GM23338 (cell line): Measurements from ENCODE around the gene SMCR8. TPM values are rescaled to one million over a fixed set of nuclear protein-coding genes. Genes with fewer than 3 reads are reported as not detected.

Experiments
- ATAC-seq: fragments of 200-7000 bp; cut with Tn5 transposase; 3 replicates; pipeline ENCODE4 v1.9.1; 2020
- DNase-seq: peaks from one replicate; pipeline ENCODE4 v3.0.0-alpha.2; 2015; ENCODE audit warnings: low spot score
- H2AFZ ChIP-seq: fragments of 200-600 bp; sonication (generic); 2 replicates; pipeline ENCODE4 v1.8.0; 2016; ENCODE audit warnings: antibody characterized with exemption, mild to moderate bottlenecking, moderate library complexity
- H3F3A ChIP-seq: fragments of 200-600 bp; sonication (generic); replicated peaks from 2 replicates; pipeline ENCODE4 v1.8.0; 2017; ENCODE audit warnings: antibody characterized with exemption, mixed run types, low read depth
- H3K27ac ChIP-seq: fragments of 200-600 bp; sonication (generic); 2 replicates; pipeline ENCODE4 v1.6.1; 2016; ENCODE audit warnings: low read depth
- H3K27me3 ChIP-seq: fragments of 200-600 bp; sonication (generic); 2 replicates; pipeline ENCODE4 v1.8.0; 2016; ENCODE audit warnings: mild to moderate bottlenecking, mixed run types, moderate library complexity; ENCODE audit not compliant: insufficient read depth
- H3K36me3 ChIP-seq: fragments of 200-600 bp; sonication (generic); 2 replicates; pipeline ENCODE4 v1.8.0; 2016; ENCODE audit warnings: mild to moderate bottlenecking; ENCODE audit not compliant: insufficient read depth
- H3K4me1 ChIP-seq: fragments of 200-600 bp; sonication (generic); 2 replicates; pipeline ENCODE4 v1.8.0; 2016; ENCODE audit warnings: mild to moderate bottlenecking, moderate library complexity; ENCODE audit not compliant: insufficient read depth
- H3K4me2 ChIP-seq: fragments of 200-600 bp; sonication (generic); 2 replicates; pipeline ENCODE4 v1.7.1; 2017; ENCODE audit warnings: mixed run types
- H3K4me3 ChIP-seq: fragments of 200-600 bp; sonication (generic); 2 replicates; pipeline ENCODE4 v1.6.1; 2016; ENCODE audit warnings: mixed run types
- H3K79me2 ChIP-seq: fragments of 200-600 bp; sonication (generic); replicated peaks from 2 replicates; pipeline ENCODE4 v1.8.0; 2017; ENCODE audit warnings: mild to moderate bottlenecking; ENCODE audit not compliant: insufficient read depth
- H3K9me2 ChIP-seq: fragments of 200-600 bp; sonication (generic); 2 replicates; pipeline ENCODE4 v1.8.0; 2017; ENCODE audit not compliant: insufficient read depth
- H4K20me1 ChIP-seq: fragments of 200-600 bp; sonication (generic); replicated peaks from 2 replicates; pipeline ENCODE4 v1.8.0; 2017; ENCODE audit warnings: mild to moderate bottlenecking; ENCODE audit not compliant: insufficient read depth
- H3K27ac Mint-ChIP-seq: 2 replicates; pipeline ENCODE4 v1.8.0; 2020; ENCODE audit warnings: inconsistent platforms, mild to moderate bottlenecking, moderate library complexity, mixed read lengths
- H3K27me3 Mint-ChIP-seq: 3 replicates; pipeline ENCODE4 v1.8.0; 2022; ENCODE audit warnings: low read depth, mild to moderate bottlenecking, moderate library complexity, mixed read lengths, inconsistent platforms; ENCODE audit not compliant: insufficient read depth, poor library complexity
- H3K36me3 Mint-ChIP-seq: 3 replicates; pipeline ENCODE4 v1.8.0; 2021; ENCODE audit warnings: low read depth, mild to moderate bottlenecking, inconsistent platforms, moderate library complexity, mixed read lengths
- H3K4me1 Mint-ChIP-seq: 3 replicates; pipeline ENCODE4 v1.8.0; 2020; ENCODE audit warnings: mild to moderate bottlenecking, inconsistent platforms, mixed read lengths
- H3K4me3 Mint-ChIP-seq: 3 replicates; pipeline ENCODE4 v1.8.0; 2021; ENCODE audit warnings: moderate library complexity, mild to moderate bottlenecking, inconsistent platforms, mixed read lengths
- H3K9me3 Mint-ChIP-seq: 3 replicates; pipeline ENCODE4 v1.8.0; 2020; ENCODE audit warnings: moderate library complexity, mild to moderate bottlenecking, inconsistent platforms, mixed read lengths
- CREB1 ChIP-seq: fragments of 250-450 bp; sonication (Bioruptor Pico); IDR thresholded peaks from 2 replicates; pipeline ENCODE4 v1.5.0; 2020; ENCODE audit warnings: low read depth, mild to moderate bottlenecking, moderate library complexity
- EZH2 ChIP-seq: fragments of 200-600 bp; sonication (generic); IDR thresholded peaks from one replicate; pipeline ENCODE4 v1.8.0; 2017; ENCODE audit warnings: antibody characterized with exemption, mild to moderate bottlenecking, low read depth; ENCODE audit not compliant: unreplicated experiment
- EZH2phosphoT487 ChIP-seq: fragments of 200-600 bp; sonication (generic); IDR thresholded peaks from one replicate; pipeline ENCODE4 v1.8.1; 2018; ENCODE audit warnings: antibody characterized with exemption; ENCODE audit not compliant: unreplicated experiment
- JUNB ChIP-seq: IDR thresholded peaks from one replicate; pipeline ENCODE4 v1.6.1; 2016; ENCODE audit warnings: antibody characterized with exemption; ENCODE audit not compliant: unreplicated experiment
- NANOG ChIP-seq: IDR thresholded peaks from 2 replicates; pipeline ENCODE4 v1.6.1; 2016; ENCODE audit warnings: antibody characterized with exemption, borderline replicate concordance
- POLR2AphosphoS5 ChIP-seq: IDR thresholded peaks from 2 replicates; pipeline ENCODE4 v1.6.1; 2016; ENCODE audit warnings: antibody characterized with exemption, low read depth
- STAT1 ChIP-seq: IDR thresholded peaks from one replicate; pipeline ENCODE4 v1.6.1; 2016; ENCODE audit warnings: antibody characterized with exemption; ENCODE audit not compliant: unreplicated experiment
- ZNF114 ChIP-seq: fragments of 250-450 bp; sonication (Bioruptor Pico); IDR thresholded peaks from 2 replicates; pipeline ENCODE4 v1.5.0; 2020; ENCODE audit warnings: mild to moderate bottlenecking, moderate library complexity
- ZNF331 ChIP-seq: fragments of 250-450 bp; sonication (Bioruptor Pico); IDR thresholded peaks from 2 replicates; pipeline ENCODE4 v1.5.0; 2020; ENCODE audit warnings: low read depth, mild to moderate bottlenecking, moderate library complexity
- polyA plus RNA-seq: library from polyadenylated mRNA; unstranded; fragments of >200 nt; fragmentation: Nextera tagmentation; extraction: Ambion mirVana; gene quantifications from 2 replicates; pipeline ENCODE4 v1.2.1, GENCODE V29; 2016
- total RNA-seq: library from RNA; depleted of rRNA; stranded (reverse); fragments of >200 nt; shearing (Covaris generic); gene quantifications from 2 replicates; pipeline ENCODE4 v1.2.3, GENCODE V29; 2014
- TF ChIP-seq, protein P1 (sequence below): fragments of 250-450 bp; sonication (Bioruptor Pico); IDR thresholded peaks from 2 replicates; pipeline ENCODE4 v1.5.0; 2020; ENCODE audit warnings: mild to moderate bottlenecking, moderate library complexity
- TF ChIP-seq, protein P2 (sequence below): IDR thresholded peaks from one replicate; pipeline ENCODE4 v1.6.1; 2018; ENCODE audit warnings: antibody characterized with exemption; ENCODE audit not compliant: unreplicated experiment
- TF ChIP-seq, protein P3 (sequence below), 2 experiments: fragments of 200-600 bp in 1 of 2; sonication (generic) in 1 of 2; conservative IDR thresholded peaks; 2 replicates each; pipeline versions ENCODE4 v1.5.1 to v1.6.1; 2016 to 2017; ENCODE audit warnings: antibody characterized with exemption in 2 of 2, low read depth in 2 of 2, mild to moderate bottlenecking in 2 of 2, moderate library complexity in 1 of 2
- TF ChIP-seq, protein P4 (sequence below): IDR thresholded peaks from 2 replicates; pipeline ENCODE4 v1.6.1; 2016; ENCODE audit warnings: antibody characterized with exemption

The SMCR8 gene
- total and polyA plus RNA-seq, 2 experiments from 2014 or later = 1.5 to 20.1 TPM

DNA sequence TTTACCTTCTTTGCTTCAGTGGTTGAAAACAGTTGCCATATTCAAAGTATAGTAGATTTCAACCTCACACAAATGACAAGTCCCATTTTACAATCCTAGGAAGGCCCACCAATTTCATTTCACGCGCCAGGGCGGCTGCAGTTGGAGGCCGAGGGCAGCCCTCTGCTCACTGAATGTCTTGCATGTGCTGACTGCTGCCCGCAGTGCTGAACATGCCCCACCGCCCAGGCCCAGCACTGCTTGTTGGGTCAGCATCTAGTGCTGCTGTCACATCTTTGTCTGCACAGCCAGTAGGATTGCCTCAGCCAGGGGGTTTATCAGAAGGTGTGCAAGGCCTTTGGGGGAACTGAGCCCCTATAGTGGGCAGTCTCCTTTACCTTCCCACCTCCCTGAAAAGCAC is 11.5 kb downstream of the SMCR8 start (continued):
- TF ChIP-seq, protein P1, sequence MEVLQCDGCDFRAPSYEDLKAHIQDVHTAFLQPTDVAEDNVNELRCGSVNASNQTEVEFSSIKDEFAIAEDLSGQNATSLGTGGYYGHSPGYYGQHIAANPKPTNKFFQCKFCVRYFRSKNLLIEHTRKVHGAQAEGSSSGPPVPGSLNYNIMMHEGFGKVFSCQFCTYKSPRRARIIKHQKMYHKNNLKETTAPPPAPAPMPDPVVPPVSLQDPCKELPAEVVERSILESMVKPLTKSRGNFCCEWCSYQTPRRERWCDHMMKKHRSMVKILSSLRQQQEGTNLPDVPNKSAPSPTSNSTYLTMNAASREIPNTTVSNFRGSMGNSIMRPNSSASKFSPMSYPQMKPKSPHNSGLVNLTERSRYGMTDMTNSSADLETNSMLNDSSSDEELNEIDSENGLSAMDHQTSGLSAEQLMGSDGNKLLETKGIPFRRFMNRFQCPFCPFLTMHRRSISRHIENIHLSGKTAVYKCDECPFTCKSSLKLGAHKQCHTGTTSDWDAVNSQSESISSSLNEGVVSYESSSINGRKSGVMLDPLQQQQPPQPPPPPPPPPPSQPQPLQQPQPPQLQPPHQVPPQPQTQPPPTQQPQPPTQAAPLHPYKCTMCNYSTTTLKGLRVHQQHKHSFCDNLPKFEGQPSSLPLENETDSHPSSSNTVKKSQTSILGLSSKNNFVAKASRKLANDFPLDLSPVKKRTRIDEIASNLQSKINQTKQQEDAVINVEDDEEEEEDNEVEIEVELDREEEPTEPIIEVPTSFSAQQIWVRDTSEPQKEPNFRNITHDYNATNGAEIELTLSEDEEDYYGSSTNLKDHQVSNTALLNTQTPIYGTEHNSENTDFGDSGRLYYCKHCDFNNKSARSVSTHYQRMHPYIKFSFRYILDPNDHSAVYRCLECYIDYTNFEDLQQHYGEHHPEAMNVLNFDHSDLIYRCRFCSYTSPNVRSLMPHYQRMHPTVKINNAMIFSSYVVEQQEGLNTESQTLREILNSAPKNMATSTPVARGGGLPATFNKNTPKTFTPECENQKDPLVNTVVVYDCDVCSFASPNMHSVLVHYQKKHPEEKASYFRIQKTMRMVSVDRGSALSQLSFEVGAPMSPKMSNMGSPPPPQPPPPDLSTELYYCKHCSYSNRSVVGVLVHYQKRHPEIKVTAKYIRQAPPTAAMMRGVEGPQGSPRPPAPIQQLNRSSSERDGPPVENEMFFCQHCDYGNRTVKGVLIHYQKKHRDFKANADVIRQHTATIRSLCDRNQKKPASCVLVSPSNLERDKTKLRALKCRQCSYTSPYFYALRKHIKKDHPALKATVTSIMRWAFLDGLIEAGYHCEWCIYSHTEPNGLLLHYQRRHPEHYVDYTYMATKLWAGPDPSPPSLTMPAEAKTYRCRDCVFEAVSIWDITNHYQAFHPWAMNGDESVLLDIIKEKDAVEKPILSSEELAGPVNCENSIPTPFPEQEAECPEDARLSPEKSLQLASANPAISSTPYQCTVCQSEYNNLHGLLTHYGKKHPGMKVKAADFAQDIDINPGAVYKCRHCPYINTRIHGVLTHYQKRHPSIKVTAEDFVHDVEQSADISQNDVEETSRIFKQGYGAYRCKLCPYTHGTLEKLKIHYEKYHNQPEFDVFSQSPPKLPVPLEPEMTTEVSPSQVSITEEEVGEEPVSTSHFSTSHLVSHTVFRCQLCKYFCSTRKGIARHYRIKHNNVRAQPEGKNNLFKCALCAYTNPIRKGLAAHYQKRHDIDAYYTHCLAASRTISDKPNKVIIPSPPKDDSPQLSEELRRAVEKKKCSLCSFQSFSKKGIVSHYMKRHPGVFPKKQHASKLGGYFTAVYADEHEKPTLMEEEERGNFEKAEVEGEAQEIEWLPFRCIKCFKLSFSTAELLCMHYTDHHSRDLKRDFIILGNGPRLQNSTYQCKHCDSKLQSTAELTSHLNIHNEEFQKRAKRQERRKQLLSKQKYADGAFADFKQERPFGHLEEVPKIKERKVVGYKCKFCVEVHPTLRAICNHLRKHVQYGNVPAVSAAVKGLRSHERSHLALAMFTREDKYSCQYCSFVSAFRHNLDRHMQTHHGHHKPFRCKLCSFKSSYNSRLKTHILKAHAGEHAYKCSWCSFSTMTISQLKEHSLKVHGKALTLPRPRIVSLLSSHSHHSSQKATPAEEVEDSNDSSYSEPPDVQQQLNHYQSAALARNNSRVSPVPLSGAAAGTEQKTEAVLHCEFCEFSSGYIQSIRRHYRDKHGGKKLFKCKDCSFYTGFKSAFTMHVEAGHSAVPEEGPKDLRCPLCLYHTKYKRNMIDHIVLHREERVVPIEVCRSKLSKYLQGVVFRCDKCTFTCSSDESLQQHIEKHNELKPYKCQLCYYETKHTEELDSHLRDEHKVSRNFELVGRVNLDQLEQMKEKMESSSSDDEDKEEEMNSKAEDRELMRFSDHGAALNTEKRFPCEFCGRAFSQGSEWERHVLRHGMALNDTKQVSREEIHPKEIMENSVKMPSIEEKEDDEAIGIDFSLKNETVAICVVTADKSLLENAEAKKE (CRISPR knock-in tag) = no peak
- TF ChIP-seq JUNB (no peak), ZNF114 (CRISPR knock-in tag) (no peak)

DNA sequence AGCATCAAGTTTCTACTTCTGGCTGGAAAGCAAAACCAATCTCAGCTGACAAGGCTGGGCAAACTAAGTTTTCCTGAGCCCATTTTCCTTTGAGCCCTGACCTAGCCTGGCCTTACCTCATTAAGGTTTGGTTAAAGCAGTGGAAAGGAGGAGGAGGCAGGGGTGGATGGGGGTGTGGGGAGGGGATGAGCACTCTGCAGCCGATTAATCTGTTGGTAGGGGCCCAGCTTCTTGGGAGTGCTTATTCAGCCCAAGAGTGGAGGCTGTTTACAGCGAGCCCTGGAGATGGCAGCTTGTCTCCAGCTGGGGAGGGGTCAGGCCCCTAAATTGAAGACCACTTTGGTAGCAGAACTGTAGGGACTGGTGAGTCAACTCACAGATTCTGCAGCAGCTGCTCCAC is 12.0 kb downstream of the SMCR8 start:
- no peaks in the 10 kb centered on the region for H3K27me3 ChIP-seq
- Mint-ChIP-seq H3K36me3 (peaks cover 63% of the 10 kb centered on the region), H3K4me3 (no peak overlapping the region), H3K27ac (no peak overlapping the region), H3K27me3 (peaks cover 8% of the 10 kb centered on the region), H3K4me1 (no peaks in the 10 kb centered on the region), H3K9me3 (peaks cover 3% of the 10 kb centered on the region)
- H3K27ac ChIP-seq = no peak overlapping the region
- no peak overlapping the region for H2AFZ ChIP-seq
- no peak overlapping the region for H3K4me2 ChIP-seq
- H4K20me1 ChIP-seq = peaks cover under 1% of the 10 kb centered on the region; the same call in 1 of the 2 replicates
- H3K4me3 ChIP-seq = no peak overlapping the region
- no peaks in the 10 kb centered on the region; the same call in 1 of the 2 replicates for H3K36me3 ChIP-seq
- H3F3A ChIP-seq = no peaks in the 10 kb centered on the region; the same call in 1 of the 2 replicates
- no peaks in the 10 kb centered on the region for H3K4me1 ChIP-seq
- no peak for ATAC-seq
- no peak for DNase-seq
- H3K9me2 ChIP-seq = no peaks in the 10 kb centered on the region
- no peaks in the 10 kb centered on the region; the same call in 1 of the 2 replicates for H3K79me2 ChIP-seq
- no peak for TF ChIP-seq EZH2phosphoT487
- TF ChIP-seq POLR2AphosphoS5 = no peak
- TF ChIP-seq EZH2 = no peak
- no peak for TF ChIP-seq JUNB
- no peak for TF ChIP-seq STAT1
- no peak for TF ChIP-seq CREB1 (CRISPR knock-in tag)
- TF ChIP-seq, protein P2, sequence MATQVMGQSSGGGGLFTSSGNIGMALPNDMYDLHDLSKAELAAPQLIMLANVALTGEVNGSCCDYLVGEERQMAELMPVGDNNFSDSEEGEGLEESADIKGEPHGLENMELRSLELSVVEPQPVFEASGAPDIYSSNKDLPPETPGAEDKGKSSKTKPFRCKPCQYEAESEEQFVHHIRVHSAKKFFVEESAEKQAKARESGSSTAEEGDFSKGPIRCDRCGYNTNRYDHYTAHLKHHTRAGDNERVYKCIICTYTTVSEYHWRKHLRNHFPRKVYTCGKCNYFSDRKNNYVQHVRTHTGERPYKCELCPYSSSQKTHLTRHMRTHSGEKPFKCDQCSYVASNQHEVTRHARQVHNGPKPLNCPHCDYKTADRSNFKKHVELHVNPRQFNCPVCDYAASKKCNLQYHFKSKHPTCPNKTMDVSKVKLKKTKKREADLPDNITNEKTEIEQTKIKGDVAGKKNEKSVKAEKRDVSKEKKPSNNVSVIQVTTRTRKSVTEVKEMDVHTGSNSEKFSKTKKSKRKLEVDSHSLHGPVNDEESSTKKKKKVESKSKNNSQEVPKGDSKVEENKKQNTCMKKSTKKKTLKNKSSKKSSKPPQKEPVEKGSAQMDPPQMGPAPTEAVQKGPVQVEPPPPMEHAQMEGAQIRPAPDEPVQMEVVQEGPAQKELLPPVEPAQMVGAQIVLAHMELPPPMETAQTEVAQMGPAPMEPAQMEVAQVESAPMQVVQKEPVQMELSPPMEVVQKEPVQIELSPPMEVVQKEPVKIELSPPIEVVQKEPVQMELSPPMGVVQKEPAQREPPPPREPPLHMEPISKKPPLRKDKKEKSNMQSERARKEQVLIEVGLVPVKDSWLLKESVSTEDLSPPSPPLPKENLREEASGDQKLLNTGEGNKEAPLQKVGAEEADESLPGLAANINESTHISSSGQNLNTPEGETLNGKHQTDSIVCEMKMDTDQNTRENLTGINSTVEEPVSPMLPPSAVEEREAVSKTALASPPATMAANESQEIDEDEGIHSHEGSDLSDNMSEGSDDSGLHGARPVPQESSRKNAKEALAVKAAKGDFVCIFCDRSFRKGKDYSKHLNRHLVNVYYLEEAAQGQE = no peak
- no peak for TF ChIP-seq NANOG
- TF ChIP-seq, protein P3, sequence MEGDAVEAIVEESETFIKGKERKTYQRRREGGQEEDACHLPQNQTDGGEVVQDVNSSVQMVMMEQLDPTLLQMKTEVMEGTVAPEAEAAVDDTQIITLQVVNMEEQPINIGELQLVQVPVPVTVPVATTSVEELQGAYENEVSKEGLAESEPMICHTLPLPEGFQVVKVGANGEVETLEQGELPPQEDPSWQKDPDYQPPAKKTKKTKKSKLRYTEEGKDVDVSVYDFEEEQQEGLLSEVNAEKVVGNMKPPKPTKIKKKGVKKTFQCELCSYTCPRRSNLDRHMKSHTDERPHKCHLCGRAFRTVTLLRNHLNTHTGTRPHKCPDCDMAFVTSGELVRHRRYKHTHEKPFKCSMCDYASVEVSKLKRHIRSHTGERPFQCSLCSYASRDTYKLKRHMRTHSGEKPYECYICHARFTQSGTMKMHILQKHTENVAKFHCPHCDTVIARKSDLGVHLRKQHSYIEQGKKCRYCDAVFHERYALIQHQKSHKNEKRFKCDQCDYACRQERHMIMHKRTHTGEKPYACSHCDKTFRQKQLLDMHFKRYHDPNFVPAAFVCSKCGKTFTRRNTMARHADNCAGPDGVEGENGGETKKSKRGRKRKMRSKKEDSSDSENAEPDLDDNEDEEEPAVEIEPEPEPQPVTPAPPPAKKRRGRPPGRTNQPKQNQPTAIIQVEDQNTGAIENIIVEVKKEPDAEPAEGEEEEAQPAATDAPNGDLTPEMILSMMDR (conservative IDR thresholded peaks at IDR 0.05; ENCODE audit: low read depth in 2 of 2) = no peak
- no peak for TF ChIP-seq ZNF331 (CRISPR knock-in tag)
- TF ChIP-seq, protein P4, sequence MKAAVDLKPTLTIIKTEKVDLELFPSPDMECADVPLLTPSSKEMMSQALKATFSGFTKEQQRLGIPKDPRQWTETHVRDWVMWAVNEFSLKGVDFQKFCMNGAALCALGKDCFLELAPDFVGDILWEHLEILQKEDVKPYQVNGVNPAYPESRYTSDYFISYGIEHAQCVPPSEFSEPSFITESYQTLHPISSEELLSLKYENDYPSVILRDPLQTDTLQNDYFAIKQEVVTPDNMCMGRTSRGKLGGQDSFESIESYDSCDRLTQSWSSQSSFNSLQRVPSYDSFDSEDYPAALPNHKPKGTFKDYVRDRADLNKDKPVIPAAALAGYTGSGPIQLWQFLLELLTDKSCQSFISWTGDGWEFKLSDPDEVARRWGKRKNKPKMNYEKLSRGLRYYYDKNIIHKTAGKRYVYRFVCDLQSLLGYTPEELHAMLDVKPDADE = no peak
